ENCODE results near the gene P3R3URF. TPM values are rescaled to one million over a fixed set of nuclear protein-coding genes. Genes with fewer than 3 reads are reported as not detected.

P3R3URF gene
- total RNA-seq, 1 donor from 2014 or later = not detected

DNA sequence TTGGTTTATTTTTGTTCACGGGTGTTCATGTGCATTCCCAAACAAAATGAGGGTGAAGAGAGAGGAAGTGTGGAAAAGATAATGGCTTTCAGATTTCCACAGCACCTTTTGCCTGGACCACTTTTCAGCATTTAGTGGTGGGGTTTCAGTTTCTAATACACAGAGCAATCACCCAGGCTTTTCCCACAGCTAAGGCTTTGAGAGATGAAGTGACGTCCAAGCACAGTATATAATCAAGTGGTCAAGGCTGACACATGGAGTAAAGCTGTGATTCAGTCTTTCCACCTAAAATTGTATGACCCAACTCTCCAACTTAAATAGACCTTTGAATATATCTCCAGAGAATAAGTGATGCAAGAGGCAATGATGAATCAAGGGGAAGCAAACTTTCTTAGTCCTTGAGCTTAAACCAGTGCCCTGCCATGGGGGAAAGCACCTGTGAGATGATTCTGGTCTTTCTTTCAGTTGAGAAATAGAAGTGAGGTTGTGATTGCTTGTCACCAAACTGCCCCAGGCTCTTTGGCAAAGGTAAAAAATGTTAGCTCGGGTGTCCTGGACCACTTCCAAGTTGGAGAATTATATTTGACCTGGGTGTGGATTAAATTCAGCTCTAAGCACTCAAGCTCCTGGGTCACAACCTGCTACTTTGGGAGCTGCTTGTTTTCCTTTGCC lies 41.5 kb downstream of the P3R3URF start:
- H3K4me3 ChIP-seq (ENCODE audit: low read length in 3 of 3) = no peak overlapping the region
- H3K4me1 ChIP-seq (ENCODE audit: control insufficient read depth in 3 of 3, insufficient read depth in 3 of 3, low read length in 3 of 3) = peaks cover 22 to 34% (median 22%) of the 10 kb centered on the region in 3 donors
- H3K9me3 ChIP-seq (ENCODE audit: control insufficient read depth in 3 of 3, low read length in 3 of 3) = no peaks in the 10 kb centered on the region
- H3K27me3 ChIP-seq (ENCODE audit: control insufficient read depth in 3 of 3, insufficient read depth in 3 of 3, low read length in 3 of 3) = no peaks in the 10 kb centered on the region
- peak overlapping the region in 2 of 3 donors; percentile 18 to 32 for H3K9ac ChIP-seq (ENCODE audit: low read depth in 1 of 3, low read length in 3 of 3)
- H3K27ac ChIP-seq (ENCODE audit: low read depth, low read length) = peak overlapping the region; percentile 96
- no peaks in the 10 kb centered on the region for H3K36me3 ChIP-seq (ENCODE audit: control insufficient read depth in 3 of 3, insufficient read depth in 3 of 3, low read length in 3 of 3)

DNA sequence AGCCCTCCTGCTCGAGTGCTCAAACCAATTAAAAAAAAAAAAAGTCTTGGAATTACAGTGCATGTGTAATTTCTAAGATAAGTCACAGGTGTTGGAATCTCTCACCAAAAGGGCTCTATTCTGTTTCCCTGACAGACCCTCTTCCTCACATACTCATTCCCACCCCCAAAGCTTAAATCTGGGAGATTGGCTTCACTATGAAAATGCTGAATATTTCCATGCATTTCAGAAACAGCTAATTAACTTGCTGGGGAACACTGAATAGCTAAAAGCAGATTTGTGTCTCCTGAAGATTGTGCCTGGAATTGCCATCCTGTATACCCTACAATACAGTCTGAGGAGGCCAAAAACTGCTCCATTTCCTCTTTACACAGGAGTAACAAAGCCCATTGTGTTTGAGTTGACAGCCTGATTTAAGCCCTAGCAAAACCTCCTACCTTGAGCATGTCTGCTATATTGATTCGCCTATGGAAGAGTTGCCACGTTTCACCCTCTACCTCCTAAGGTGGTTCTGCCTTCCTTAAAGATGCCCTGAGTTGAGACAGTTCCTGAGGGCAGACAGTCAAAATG lies 42.4 kb downstream of the P3R3URF start:
- H3K27ac ChIP-seq (ENCODE audit: low read depth, low read length) = peak overlapping the region; percentile 96
- H3K27me3 ChIP-seq (ENCODE audit: control insufficient read depth in 3 of 3, insufficient read depth in 3 of 3, low read length in 3 of 3) = no peaks in the 10 kb centered on the region
- no peaks in the 10 kb centered on the region for H3K9me3 ChIP-seq (ENCODE audit: control insufficient read depth in 3 of 3, low read length in 3 of 3)
- peak overlapping the region; percentile 81 to 85 (median 85) for H3K4me3 ChIP-seq (ENCODE audit: low read length in 3 of 3)
- H3K36me3 ChIP-seq (ENCODE audit: control insufficient read depth in 3 of 3, insufficient read depth in 3 of 3, low read length in 3 of 3) = no peaks in the 10 kb centered on the region
- peak overlapping the region; percentile 80 to 91 (median 81) for H3K9ac ChIP-seq (ENCODE audit: low read depth in 1 of 3, low read length in 3 of 3)
- peaks cover 22 to 34% (median 22%) of the 10 kb centered on the region in 3 donors for H3K4me1 ChIP-seq (ENCODE audit: control insufficient read depth in 3 of 3, insufficient read depth in 3 of 3, low read length in 3 of 3)

DNA sequence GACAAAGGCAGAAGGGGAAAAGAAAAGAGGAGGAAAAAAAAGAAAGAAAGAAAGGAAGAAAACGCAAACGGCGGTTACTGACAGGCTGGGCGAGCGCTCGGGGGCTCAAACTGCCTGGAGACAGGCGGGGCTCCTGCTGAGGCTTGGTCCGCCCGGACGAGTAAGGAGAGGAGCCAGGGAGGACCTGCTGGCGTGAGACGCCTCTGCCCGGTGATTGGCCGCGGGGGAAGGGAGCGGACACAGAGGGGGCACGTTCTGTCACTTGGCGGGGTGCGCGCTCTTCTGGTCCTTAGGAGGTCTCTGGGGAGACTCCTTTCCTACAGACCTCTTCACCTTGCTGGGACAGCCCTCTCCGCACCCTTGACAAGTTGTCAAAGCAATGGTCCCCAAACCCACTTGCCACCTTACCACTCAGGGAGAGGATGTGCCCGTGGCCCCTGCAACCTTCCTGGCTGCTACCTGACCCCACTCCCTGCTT lies 43.1 kb downstream of the P3R3URF start:
- H3K4me3 ChIP-seq (ENCODE audit: low read length in 3 of 3) = peak overlapping the region; percentile 81 to 85 (median 85)
- H3K9me3 ChIP-seq (ENCODE audit: control insufficient read depth in 3 of 3, low read length in 3 of 3) = no peaks in the 10 kb centered on the region
- H3K27me3 ChIP-seq (ENCODE audit: control insufficient read depth in 3 of 3, insufficient read depth in 3 of 3, low read length in 3 of 3) = no peaks in the 10 kb centered on the region
- peak overlapping the region; percentile 96 for H3K27ac ChIP-seq (ENCODE audit: low read depth, low read length)
- peak overlapping the region; percentile 80 to 91 (median 81) for H3K9ac ChIP-seq (ENCODE audit: low read depth in 1 of 3, low read length in 3 of 3)
- no peaks in the 10 kb centered on the region for H3K36me3 ChIP-seq (ENCODE audit: control insufficient read depth in 3 of 3, insufficient read depth in 3 of 3, low read length in 3 of 3)
- peaks cover 22 to 34% (median 22%) of the 10 kb centered on the region in 3 donors for H3K4me1 ChIP-seq (ENCODE audit: control insufficient read depth in 3 of 3, insufficient read depth in 3 of 3, low read length in 3 of 3)

DNA sequence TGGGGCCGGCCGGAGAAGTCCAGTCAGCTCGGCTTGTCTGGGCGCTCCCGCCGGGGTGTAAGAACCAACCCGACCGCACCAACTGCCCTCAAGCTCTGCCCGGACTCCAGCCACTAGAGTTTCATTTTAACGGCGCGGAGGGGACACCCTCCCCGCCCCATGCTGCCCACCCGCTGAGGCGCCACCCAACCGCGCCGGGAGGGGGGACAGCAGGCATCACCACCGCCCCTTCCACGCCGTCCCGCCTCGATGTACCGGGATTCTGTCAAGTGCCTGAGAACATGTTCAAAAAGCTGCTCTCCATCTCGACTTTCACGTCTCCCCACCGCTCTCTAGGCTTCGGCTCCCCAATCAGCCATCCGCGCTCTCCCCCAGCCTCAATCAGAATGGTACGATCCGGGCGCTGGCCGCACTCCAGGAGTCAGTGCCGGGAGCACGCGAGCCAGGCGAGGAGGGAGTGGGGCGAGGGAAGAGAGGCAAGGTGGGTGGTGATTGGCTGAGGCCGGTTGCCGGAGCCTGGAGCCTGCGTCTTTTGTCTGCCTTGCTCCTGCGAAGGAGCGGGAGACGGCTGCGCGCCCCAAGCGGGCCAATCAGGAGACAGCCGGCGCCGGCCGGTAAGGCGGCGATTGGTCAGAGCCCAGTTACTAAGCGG lies 43.6 kb downstream of the P3R3URF start, which contains the start of gene PIK3R3:
Gene PIK3R3 (minus strand): TSS at position 101 of the 652 bp plus-strand sequence. CDS start 677 bp downstream, outside the sequence.
- peaks cover 22 to 34% (median 27%) of the 10 kb centered on the region in 3 donors for H3K4me1 ChIP-seq (ENCODE audit: control insufficient read depth in 3 of 3, insufficient read depth in 3 of 3, low read length in 3 of 3)

DNA sequence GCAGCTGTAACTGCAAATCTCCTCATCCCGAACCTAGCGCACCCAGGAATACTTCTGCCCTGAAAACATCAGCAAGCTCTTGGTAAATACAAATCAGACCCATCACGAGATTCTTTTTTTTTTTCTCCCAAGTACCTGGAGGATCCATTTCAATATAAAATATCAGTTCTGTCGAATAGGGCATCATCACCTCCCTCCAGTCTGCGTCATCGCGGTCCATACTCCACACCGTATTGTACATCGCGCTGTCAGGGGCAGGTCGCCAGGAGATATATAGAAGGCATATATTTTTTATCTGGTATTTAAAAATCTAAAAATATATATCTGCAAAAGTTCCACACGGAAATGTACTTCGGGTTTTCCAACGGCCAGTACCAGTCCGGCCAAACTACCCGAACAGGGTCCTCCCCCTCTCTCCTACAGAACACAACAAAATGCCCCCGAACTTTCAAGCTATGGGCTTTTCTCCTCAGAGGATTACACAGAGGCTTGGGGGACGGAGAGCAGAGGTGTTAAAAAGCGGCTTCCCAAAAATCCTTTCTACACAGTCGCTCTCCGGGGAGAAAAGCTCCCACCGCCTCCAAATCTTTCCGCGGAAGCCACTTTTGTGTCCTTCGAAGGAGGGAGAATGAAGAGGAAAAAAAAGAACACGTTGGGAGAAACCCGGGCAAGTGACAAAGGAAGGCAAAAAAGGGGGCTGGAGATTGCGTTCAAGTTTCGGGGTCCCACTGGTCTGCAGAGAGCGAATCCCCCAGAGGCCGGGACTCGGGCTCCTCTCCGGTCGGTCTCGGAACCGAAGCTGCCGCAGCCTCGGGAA lies 44.4 kb downstream of the P3R3URF start:
- Histone ChIP-seq H3K27ac (ENCODE audit: low read depth, low read length) (peak overlapping the region; percentile 96), H3K9ac (ENCODE audit: low read depth in 1 of 3, low read length in 3 of 3) (peak overlapping the region; percentile 80 to 91 (median 87)), H3K4me1 (ENCODE audit: control insufficient read depth in 3 of 3, insufficient read depth in 3 of 3, low read length in 3 of 3) (peaks cover 22 to 34% (median 28%) of the 10 kb centered on the region in 3 donors), H3K27me3 (ENCODE audit: control insufficient read depth in 3 of 3, insufficient read depth in 3 of 3, low read length in 3 of 3) (no peaks in the 10 kb centered on the region), H3K4me3 (ENCODE audit: low read length in 3 of 3) (peak overlapping the region; percentile 76 to 90 (median 81)), H3K36me3 (ENCODE audit: control insufficient read depth in 3 of 3, insufficient read depth in 3 of 3, low read length in 3 of 3) (no peaks in the 10 kb centered on the region), H3K9me3 (ENCODE audit: control insufficient read depth in 3 of 3, low read length in 3 of 3) (no peaks in the 10 kb centered on the region)

More for the DNA sequence above, 43.6 kb downstream of the P3R3URF start, which contains the start of gene PIK3R3:
- Histone ChIP-seq H3K9ac (ENCODE audit: low read depth in 1 of 3, low read length in 3 of 3) (peak within 1 kb of the TSS; percentile 87 to 91 (median 91)), H3K36me3 (ENCODE audit: control insufficient read depth in 3 of 3, insufficient read depth in 3 of 3, low read length in 3 of 3) (no peaks in the 10 kb centered on the region), H3K27me3 (ENCODE audit: control insufficient read depth in 3 of 3, insufficient read depth in 3 of 3, low read length in 3 of 3) (no peaks in the 10 kb centered on the region), H3K4me3 (ENCODE audit: low read length in 3 of 3) (peak within 1 kb of the TSS; percentile 85 to 90 (median 85)), H3K9me3 (ENCODE audit: control insufficient read depth in 3 of 3, low read length in 3 of 3) (no peaks in the 10 kb centered on the region), H3K27ac (ENCODE audit: low read depth, low read length) (peak within 1 kb of the TSS; percentile 96)

DNA sequence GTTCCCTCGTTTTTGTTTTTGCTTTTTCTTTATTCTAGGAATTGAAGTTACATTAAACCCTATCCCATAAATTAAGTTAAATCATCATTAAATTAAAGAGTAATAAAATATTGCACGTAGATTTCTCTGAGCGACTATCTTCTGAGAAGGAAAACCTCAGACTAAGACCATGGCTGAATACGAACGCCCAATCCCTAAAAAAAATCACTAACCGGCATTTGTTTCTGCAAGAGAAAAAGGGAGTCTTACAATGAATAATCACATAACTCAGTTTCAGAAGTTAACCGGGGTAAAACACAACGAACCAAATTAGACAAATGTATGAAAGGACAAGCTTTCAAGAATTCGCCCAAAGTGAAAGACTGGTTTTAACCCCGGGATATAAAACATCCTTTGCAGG lies 45.2 kb downstream of the P3R3URF start:
- H3K4me1 ChIP-seq (ENCODE audit: control insufficient read depth in 3 of 3, insufficient read depth in 3 of 3, low read length in 3 of 3) = peaks cover 22 to 34% (median 28%) of the 10 kb centered on the region in 3 donors
- no peak overlapping the region for H3K27ac ChIP-seq (ENCODE audit: low read depth, low read length)
- no peaks in the 10 kb centered on the region for H3K36me3 ChIP-seq (ENCODE audit: control insufficient read depth in 3 of 3, insufficient read depth in 3 of 3, low read length in 3 of 3)
- H3K9me3 ChIP-seq (ENCODE audit: control insufficient read depth in 3 of 3, low read length in 3 of 3) = no peaks in the 10 kb centered on the region
- peak overlapping the region; percentile 64 to 76 (median 64) for H3K9ac ChIP-seq (ENCODE audit: low read depth in 1 of 3, low read length in 3 of 3)
- H3K27me3 ChIP-seq (ENCODE audit: control insufficient read depth in 3 of 3, insufficient read depth in 3 of 3, low read length in 3 of 3) = no peaks in the 10 kb centered on the region
- H3K4me3 ChIP-seq (ENCODE audit: low read length in 3 of 3) = peak overlapping the region; percentile 61 to 90 (median 76)

DNA sequence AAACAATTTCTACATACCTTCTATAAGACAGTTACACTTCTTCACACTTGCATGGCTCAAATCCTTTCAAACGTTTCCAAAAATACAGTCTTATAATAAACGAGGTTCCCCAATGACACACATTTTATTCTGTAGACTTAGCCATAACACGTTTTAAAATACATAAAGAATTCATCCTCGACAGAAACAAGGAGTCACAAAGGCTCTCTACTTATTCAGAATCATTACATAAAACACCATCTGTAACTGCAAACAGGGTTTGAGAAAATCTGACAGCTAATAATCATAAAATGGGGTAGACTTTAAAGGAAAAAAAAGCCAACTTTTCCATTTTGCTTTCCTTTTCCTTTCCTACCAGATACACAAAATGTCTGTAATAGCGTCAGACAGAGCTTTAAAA lies 45.7 kb downstream of the P3R3URF start:
- no peaks in the 10 kb centered on the region for H3K27me3 ChIP-seq (ENCODE audit: control insufficient read depth in 3 of 3, insufficient read depth in 3 of 3, low read length in 3 of 3)
- H3K36me3 ChIP-seq (ENCODE audit: control insufficient read depth in 3 of 3, insufficient read depth in 3 of 3, low read length in 3 of 3) = no peaks in the 10 kb centered on the region
- H3K9ac ChIP-seq (ENCODE audit: low read depth in 1 of 3, low read length in 3 of 3) = peak overlapping the region; percentile 64 to 76 (median 64)
- peak overlapping the region; percentile 61 to 90 (median 76) for H3K4me3 ChIP-seq (ENCODE audit: low read length in 3 of 3)
- no peaks in the 10 kb centered on the region for H3K9me3 ChIP-seq (ENCODE audit: control insufficient read depth in 3 of 3, low read length in 3 of 3)
- peaks cover 22 to 34% (median 28%) of the 10 kb centered on the region in 3 donors for H3K4me1 ChIP-seq (ENCODE audit: control insufficient read depth in 3 of 3, insufficient read depth in 3 of 3, low read length in 3 of 3)
- no peak overlapping the region for H3K27ac ChIP-seq (ENCODE audit: low read depth, low read length)

DNA sequence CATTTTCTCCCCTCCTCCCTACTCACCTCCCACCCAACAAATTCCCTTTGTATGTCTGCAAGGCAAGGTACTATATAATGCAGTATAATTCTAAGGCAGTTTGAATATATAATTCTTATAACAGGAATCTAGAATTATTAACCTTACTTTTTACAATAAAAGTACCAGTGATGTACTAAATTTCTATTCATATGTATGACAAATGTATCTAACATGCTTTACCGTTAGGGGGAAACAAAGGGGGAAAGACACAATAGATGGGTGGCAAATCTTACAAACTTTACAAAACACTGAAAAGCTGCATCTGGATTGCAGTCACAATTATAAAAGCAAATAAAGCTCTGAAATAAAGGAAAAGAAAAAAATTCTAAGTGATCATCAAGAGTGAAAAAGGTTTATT lies 46.2 kb downstream of the P3R3URF start:
- Histone ChIP-seq H3K9me3 (ENCODE audit: control insufficient read depth in 3 of 3, low read length in 3 of 3) (no peaks in the 10 kb centered on the region), H3K9ac (ENCODE audit: low read depth in 1 of 3, low read length in 3 of 3) (peak overlapping the region; percentile 64 to 76 (median 64)), H3K4me3 (ENCODE audit: low read length in 3 of 3) (peak overlapping the region in 2 of 3 donors; percentile 76 to 90), H3K36me3 (ENCODE audit: control insufficient read depth in 3 of 3, insufficient read depth in 3 of 3, low read length in 3 of 3) (no peaks in the 10 kb centered on the region), H3K4me1 (ENCODE audit: control insufficient read depth in 3 of 3, insufficient read depth in 3 of 3, low read length in 3 of 3) (peaks cover 19 to 29% (median 28%) of the 10 kb centered on the region in 3 donors), H3K27me3 (ENCODE audit: control insufficient read depth in 3 of 3, insufficient read depth in 3 of 3, low read length in 3 of 3) (no peaks in the 10 kb centered on the region), H3K27ac (ENCODE audit: low read depth, low read length) (no peak overlapping the region)

DNA sequence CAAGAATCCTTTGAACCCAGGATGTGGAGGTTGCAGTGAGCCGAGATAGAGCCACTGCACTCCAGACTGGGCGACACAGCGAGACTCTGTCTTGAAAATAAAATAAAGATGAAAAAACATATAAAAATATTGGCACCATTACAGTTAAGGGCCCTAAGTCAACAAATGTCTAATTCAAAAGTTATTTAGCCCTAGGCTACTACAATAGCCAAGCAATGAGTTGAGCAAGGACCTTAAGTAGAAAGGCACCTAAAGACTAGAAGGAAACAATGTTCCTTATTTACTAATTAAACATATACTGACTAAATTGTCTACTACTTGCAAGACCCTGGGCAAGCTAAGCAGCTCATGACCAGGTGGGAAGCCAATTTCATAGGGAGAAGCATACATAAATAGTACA lies 47.9 kb downstream of the P3R3URF start:
- Histone ChIP-seq H3K36me3 (ENCODE audit: control insufficient read depth in 3 of 3, insufficient read depth in 3 of 3, low read length in 3 of 3) (no peaks in the 10 kb centered on the region), H3K4me1 (ENCODE audit: control insufficient read depth in 3 of 3, insufficient read depth in 3 of 3, low read length in 3 of 3) (peaks cover 2 to 12% (median 10%) of the 10 kb centered on the region in 3 donors), H3K9ac (ENCODE audit: low read depth in 1 of 3, low read length in 3 of 3) (no peak overlapping the region), H3K4me3 (ENCODE audit: low read length in 3 of 3) (no peak overlapping the region), H3K27me3 (ENCODE audit: control insufficient read depth in 3 of 3, insufficient read depth in 3 of 3, low read length in 3 of 3) (no peaks in the 10 kb centered on the region), H3K9me3 (ENCODE audit: control insufficient read depth in 3 of 3, low read length in 3 of 3) (no peaks in the 10 kb centered on the region), H3K27ac (ENCODE audit: low read depth, low read length) (no peak overlapping the region)
